ENCODE results near the gene LEO1.

DNA sequence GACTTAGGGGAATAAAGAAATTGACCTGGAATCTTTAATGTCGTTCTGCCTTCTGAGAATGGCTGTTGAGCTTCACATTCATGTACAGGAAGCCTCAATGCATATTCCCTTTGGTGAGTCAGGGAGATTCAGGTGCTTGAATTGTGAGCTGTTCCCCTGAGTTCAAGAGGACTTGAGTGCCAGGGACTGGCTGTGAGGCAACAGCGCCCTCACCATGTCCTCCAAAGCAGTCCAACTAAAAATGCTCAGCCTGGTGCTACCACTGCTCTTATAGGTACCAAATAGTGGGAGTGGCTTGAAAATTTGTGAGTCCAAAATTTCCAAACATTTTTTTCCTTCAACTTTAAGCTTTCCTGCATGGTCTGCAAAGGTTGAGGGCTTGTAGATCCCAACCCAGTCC, 54.1 kb downstream of the LEO1 start:
- no peak for TF ChIP-seq POLR2A (IDR thresholded peaks at IDR 0.05)
- TF ChIP-seq, protein P1, sequence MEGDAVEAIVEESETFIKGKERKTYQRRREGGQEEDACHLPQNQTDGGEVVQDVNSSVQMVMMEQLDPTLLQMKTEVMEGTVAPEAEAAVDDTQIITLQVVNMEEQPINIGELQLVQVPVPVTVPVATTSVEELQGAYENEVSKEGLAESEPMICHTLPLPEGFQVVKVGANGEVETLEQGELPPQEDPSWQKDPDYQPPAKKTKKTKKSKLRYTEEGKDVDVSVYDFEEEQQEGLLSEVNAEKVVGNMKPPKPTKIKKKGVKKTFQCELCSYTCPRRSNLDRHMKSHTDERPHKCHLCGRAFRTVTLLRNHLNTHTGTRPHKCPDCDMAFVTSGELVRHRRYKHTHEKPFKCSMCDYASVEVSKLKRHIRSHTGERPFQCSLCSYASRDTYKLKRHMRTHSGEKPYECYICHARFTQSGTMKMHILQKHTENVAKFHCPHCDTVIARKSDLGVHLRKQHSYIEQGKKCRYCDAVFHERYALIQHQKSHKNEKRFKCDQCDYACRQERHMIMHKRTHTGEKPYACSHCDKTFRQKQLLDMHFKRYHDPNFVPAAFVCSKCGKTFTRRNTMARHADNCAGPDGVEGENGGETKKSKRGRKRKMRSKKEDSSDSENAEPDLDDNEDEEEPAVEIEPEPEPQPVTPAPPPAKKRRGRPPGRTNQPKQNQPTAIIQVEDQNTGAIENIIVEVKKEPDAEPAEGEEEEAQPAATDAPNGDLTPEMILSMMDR (IDR thresholded peaks at IDR 0.05): no peak
